IPS DF 4.7 (cell line): ENCODE results near the gene APLN.

ENCODE experiments used
- DNase-seq: peaks from one replicate; pipeline ENCODE4 v3.0.0-alpha.2; 2013; ENCODE audit warnings: low spot score; ENCODE audit errors: extremely low read depth

Gene APLN

DNA sequence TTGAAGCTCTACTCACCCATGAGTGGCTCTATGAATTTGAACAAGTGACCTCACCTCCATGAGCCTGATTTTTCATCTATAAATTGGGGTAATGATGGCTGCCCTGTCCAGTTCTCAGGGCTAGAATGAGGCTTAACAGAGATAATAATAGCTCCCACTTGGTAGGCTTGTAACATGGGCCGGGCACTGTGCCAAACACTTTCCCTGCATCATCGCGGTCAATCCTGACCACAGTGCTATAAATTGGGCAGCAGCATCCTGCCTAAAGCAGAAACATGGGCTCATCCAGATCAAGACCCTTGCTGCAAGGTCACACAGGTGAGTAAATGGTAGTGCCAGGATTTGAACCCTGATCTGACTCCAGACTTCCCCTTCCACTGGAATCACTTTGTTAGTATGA lies 12.8 kb downstream of the APLN start:
- no peak for DNase-seq

DNA sequence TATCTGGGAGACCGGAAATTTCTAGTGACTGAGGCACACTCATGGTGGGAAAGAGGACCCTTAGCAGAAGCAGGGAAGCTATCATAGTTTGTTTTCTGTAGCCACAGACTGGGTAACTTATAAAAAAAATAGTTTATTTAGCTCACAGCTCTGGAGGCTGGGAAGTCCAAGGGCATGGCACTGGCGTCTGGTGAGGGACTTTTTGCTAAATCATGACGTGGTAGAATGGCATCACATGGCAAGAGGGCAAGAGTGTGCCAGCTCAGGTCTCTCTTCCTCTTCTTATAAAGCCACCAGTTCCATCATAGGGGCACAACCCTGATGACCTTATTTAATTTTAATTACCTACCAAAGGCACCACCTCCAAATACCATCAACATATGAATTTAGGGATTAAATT lies 13.3 kb downstream of the APLN start:
- no peak for DNase-seq

GRCh38 chrX:129640737-129641136 lies 14.0 kb downstream of the APLN start:
- no peak for DNase-seq

DNA sequence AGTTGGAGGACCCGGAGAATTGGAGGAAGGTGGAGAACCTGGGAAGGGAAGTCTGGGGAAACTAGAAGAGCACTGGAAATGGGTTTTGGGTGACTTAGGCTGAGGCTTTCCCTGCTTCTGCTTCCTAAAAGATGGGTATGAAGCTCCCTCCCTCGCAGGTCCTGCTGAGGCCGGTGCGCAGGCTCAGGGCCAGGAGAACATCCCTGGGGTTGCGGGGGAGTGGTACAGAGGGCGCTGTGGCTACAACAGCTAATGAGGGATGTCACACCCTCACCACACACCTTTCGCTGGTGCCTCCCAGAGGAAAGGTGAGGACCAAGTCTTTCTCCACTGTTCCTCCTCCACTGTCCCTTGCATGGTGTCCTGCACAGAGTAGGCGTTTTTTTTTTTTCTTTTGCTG lies 15.8 kb downstream of the APLN start:
- DNase-seq: no peak

DNA sequence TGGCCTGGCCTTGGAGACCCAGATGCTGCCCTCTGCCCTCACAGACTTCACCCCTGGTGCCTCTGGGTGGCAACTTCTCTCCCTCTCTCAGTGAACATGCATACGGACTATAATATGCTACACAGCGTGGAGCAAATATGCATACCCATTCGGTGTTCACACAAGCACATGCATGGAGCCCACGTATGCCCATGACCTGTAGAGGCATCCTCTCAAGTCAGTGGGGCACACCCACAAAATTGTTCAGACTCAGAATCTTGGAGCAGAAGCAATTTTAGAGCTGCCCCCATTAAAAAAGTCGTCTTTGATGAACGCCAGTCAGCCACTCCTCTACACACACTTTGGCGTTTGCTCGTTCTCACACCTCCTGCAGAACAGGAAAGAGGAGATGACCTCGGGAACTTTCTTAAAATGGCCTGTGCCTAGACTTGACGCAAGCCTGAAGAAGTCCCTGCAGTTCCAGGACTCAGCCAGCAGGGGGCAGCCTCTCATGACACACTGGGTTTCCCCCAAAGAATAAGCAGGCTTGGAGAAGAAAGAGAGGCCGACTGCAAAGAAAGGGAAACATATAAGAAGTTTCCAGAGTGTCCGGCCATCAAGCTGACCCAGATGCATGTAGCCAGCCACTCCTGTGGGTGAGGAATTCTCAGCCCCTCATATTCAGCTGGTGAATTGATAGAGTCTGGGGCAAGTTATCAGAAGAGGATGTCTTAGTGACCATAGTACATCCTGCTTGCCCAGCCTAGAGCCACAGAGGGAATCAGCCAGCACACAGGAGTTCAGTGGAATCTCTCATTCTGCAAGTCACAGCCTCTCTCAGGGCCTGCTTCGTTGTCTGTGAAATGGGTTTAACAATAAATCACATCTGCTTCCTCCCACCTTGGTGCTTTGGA lies 17.3 kb downstream of the APLN start:
- no peak for DNase-seq

- DNase-seq: no peak
These were observed 18.5 kb downstream of the APLN start for GRCh38 chrX:129636175-129636681.

DNA sequence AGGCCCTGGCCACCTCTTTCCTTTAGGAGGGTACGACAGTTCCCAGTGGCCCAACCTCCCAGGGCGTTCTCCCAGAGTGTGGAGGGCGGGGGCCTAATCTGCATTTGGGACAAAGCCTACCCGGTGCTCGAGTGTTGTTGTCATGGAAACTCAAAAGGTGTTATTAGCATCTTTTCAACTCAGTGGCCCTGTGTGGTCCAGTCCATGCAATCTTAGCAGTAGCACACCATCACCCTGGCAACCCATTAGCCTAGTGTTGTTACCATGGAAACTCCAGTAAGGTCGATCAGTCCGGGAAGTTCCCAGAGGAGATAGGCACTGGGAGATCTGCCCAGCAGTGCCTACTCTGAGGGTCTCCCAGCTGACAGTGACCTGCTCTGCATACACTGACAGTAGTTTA lies 20.2 kb downstream of the APLN start:
- no peak for DNase-seq

DNA sequence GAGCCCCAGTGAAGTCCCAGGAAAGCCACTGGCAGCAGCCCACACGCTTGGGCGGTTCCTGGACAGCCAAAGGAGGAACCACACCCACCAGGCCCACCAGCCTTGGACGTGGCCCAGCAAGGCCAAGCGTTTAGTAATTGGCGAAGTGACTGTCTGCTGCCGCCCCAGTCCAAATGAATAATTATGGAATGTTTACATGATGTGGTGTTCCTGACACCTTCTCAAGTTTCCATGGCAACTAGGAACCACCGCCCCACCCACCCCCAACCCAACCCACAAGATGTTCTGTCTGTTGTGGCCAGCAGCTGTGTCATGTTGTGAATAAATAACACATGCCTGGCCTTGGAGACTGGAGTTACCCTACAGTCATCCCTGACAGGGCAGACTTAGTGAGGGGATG lies 22.3 kb downstream of the APLN start:
- no peak for DNase-seq

GRCh38 chrX:129631849-129632248 lies 22.9 kb downstream of the APLN start:
- DNase-seq: no peak

GRCh38 chrX:129629837-129630236 lies 24.9 kb downstream of the APLN start:
- DNase-seq: no peak

- DNase-seq: no peak
These were observed 28.7 kb downstream of the APLN start for GRCh38 chrX:129626026-129626425.

DNA sequence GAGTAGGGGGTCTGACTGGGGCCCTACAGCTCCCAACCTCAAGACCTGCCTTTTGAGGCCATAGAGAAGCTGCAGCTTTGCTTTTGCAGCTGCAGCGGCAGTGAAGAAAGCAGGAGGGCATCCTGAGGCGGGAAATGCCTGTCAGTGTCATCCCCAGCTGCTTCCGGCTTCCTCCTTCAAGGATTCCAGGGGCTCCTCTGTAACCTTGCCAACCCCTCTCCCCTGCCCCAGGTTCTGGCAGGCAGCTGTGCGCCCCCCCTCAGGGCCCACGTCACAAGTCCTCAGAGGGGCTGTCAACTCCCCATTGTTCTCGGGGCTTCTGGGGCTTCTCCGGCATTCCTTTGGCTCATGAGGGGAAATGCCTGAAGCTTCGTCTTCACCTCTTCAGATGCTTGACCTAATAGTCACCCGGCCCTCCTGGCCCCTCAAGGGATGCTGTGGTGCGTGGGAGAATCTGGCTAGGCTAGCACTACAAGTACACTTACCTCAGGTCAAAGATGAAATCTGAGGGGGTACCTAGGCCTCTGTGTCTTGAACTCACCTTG lies 31.9 kb downstream of the APLN start:
- no peak for DNase-seq

- no peak for DNase-seq
These were observed 35.8 kb downstream of the APLN start for GRCh38 chrX:129618997-129619396.

- no peak for DNase-seq
These were observed 37.3 kb downstream of the APLN start for GRCh38 chrX:129617420-129617819.

GRCh38 chrX:129614481-129615255 lies 40.1 kb downstream of the APLN start:
- DNase-seq: no peak

DNA sequence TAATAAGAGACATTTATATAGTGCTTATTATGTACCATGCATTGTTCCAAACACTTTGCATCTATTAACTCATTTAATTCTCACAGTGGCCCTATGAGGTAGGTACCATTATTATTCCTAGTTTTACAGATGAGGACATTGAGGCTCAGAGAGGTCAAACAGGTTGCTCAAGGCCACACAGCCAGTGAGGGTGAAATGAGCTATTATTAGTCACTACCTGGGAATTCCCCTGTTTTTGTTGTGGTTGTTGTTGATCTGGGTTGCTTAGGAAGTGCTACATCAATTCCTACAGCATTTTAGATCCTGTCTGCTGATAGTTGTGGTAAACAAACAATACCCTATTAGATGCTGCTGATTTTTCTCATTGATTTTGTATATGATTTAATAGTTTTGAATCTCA lies 41.2 kb downstream of the APLN start:
- DNase-seq: no peak

- no peak for DNase-seq
These were observed 42.4 kb downstream of the APLN start for GRCh38 chrX:129612396-129612795.

DNA sequence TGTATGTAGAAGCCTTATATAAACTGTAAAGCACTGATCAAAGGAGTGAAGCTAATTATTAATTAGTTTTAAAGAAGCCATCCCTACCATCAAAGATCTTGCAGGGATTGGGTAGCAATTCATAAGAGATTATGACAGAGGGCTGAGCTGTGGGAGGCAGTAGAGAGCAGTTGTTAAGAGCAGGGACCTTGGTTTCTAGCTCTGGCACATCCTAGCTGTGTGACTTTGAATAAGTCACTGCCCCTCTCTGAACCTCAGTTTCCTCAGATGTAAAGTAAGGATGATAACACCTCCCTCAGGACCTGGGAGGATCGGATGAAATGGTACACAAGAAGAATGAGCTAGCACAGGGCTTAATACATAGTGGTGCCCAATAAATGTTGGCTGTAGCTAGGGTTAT lies 45.4 kb downstream of the APLN start:
- no peak for DNase-seq

DNA sequence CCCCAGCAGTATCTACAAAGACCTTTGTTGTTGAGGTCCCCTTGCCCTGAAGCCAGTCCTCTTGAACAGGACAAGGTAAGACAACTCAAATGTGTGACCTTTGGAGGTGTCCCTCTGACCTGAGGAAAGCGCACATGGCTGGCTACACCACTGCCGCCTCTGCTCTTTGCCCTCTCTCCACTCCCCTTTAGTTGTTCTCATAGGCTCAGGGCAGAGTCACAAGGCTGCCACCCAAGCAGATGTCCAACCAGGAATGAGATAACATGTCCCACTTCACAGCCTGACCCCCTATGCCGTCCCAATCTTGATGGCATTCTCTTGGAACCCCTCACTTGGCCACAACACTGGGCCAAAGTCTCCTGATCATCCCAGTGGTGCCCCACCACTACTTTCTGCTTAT lies 46.3 kb downstream of the APLN start:
- no peak for DNase-seq

GRCh38 chrX:129606918-129607317 lies 47.8 kb downstream of the APLN start:
- no peak for DNase-seq

DNA sequence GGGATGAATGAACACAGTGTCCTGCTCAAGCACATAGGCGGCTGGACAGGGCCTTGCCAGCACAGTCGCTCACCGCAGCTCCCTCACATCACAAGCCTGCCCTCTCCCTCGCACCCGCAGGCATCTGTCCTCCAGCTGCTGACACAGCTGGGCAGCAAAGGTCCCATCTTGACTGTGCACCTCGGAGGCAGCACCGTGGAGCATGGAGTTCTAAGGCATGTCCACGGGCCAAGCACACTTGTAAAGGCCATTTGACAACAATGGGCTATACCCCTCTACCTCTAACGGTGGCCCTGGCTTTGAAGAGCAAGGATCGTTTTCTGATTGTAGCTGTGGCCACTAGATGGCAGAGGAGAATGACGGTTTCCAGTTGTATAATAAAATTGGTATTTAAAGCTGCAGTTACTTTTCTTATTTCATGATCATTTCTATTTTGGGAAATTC lies 53.8 kb downstream of the APLN start:
- no peak for DNase-seq

DNA sequence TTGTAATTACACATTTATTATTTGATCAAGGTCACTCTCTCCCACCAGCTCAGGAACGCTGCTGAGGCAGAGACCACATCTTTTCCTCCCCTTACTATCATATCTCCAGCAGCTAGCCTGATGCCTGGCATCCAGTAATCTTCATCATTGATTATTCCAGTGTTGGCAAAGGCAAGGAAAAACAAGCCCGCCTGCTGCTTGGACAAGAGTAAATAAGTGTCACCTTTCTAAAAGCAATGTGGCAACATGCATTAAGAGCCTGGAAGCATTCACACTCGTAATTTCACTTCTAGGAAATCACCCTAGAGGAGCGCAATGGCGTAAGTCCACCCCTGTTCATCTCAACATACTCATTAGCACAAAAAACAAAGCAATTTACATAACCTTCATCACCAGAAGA lies 54.8 kb downstream of the APLN start:
- DNase-seq: no peak
